ENCODE results near the gene OR2V2.

Gene OR2V2

DNA sequence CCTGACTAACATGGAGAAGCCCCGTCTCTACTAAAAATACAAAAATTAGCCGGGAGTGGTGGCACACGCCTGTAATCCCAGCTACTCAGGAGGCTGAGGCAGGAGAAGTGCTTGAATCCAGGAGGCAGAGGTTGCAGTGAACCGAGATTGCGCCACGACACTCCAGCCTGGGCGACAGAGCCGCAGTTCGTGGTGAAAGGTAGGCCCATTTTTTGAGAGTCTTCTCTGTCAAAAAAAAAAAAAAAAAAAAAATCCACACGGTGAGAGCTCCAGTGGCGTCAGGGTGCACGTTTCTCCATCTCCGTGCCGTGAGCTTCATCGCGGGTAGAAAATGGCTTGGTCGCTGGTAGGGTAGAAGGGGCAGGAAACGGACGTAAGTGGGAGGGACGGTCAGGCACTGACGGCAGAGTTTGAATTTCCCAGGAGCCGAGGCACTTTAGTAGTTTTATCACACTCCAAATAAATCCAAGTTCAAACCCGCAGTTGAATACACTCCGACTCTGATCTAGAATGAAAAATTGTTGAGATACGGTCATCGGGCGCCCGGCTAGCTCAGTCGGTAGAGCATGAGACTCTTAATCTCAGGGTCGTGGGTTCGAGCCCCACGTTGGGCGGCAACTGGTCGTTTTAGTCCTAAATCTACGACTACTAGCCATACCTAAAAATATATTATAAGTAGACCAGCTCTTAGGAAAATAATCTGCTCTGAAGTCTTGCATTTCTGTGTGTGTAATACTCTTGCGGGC, 60.0 kb downstream of the OR2V2 start:
- DNase-seq (ENCODE audit: low read depth in 2 of 2) = no peak

DNA sequence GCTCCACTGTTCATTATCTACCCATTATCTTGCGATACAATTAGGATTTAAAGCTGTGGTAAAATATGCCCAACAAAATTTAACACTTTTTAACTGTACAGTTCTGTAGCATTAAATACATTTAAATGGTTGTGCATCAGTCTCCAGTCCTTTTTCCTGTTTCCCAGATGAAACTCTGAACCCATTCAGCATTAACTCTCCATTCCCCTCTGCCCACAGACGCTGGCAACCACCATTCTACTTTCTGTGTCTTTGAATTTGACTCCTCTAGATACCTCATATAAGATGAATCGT, 60.5 kb downstream of the OR2V2 start:
- no peak for DNase-seq (ENCODE audit: low read depth in 2 of 2)

Data from stimulated activated CD8-positive, alpha-beta memory T cell treated with anti-CD3 and anti-CD28 coated beads, Interleukin-2, amount 100 ng/mL, for 1 hour (primary cell).